GM21528 (cell line): ENCODE results near the gene PSME3IP1.
A peak's percentile ranks its signal among the peaks of the same experiment; 100 is the strongest.
"Not testable (repeated sequence)": the region's sequence is repeated elsewhere in the genome, so short reads cannot be mapped to it uniquely, and the experiment has no call there.

Experiments used
- ATAC-seq: cut with Tn5 transposase; IDR thresholded peaks from one replicate; pipeline ENCODE4 v1.9.1; 2021; ENCODE audit warnings: mild to moderate bottlenecking, moderate library complexity; ENCODE audit not compliant: unreplicated experiment, low FRiP score

Gene PSME3IP1

GRCh38 chr16:57200321-57200720 is 14.5 kb upstream of the PSME3IP1 start:
- ATAC-seq = not testable (repeated sequence)

DNA sequence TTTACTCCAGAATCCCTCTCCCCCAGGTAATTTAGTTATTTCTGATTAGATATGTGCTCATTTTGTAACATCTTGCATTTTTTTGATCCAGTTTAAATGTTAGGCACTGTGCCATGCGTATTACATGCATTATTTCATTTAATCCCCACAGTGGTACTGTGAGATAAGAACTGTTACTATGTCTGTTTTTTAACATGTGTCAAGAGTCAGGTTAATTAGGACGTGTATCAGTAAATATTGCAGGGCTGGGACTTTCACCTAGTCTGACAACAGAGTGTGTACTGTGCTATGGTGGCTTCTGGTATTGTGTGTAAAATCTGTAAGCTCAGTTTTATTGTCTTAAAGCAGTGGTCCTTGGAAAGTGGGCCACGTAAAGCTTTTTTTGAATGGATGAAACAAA is 10.9 kb upstream of the PSME3IP1 start:
- no peak for ATAC-seq

GRCh38 chr16:57196286-57196685 is 10.4 kb upstream of the PSME3IP1 start:
- ATAC-seq = no peak

DNA sequence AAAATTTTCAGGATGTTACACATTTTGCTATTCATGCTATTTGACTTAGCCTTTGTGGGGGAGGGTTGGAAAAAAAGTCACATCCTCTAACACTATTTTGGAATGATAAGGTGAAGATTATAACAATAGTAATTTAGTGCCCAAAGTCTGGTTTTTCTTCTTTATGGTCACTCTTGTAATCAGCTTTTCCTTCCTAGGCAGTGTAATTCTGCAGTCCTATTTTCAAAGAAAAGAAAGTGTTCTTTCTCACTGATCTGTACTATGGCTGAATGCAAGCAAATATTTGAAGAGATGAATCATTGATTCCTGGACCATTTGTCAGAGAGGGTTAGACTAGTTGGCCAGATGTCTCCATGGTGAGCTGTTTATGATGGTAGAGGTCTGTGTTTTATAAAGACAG is 8.7 kb upstream of the PSME3IP1 start:
- ATAC-seq = no peak

- no peak for ATAC-seq
These were observed 7.1 kb upstream of the PSME3IP1 start for GRCh38 chr16:57192720-57193486.

GRCh38 chr16:57192146-57192545 is 6.3 kb upstream of the PSME3IP1 start:
- ATAC-seq = no peak

DNA sequence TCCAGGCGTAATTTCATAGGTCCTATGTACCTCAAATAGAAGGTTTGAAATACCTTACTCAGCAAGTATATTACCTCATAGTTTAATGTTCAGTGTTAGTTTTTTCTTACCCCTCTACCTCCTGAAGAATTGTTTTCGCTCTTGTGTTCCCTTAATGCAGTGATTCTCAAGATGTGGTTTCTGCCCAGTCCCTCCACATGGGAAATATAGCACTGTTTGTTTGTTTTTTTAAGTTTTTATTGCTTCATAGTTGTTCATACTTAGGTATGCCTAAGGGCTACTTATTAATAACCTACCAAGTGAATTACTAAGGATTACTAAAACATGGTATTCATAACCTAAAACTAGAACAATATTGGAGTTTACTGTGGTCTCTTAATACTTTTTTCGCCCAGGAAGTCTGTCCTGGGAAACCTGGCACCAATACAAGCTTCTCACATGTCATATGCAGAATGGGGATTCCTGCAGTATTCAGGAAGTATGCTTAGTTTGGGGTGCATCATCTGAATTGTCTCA is 5.3 kb upstream of the PSME3IP1 start:
- ATAC-seq = no peak

- ATAC-seq = no peak
These were observed 4.3 kb upstream of the PSME3IP1 start for GRCh38 chr16:57190136-57190535.

DNA sequence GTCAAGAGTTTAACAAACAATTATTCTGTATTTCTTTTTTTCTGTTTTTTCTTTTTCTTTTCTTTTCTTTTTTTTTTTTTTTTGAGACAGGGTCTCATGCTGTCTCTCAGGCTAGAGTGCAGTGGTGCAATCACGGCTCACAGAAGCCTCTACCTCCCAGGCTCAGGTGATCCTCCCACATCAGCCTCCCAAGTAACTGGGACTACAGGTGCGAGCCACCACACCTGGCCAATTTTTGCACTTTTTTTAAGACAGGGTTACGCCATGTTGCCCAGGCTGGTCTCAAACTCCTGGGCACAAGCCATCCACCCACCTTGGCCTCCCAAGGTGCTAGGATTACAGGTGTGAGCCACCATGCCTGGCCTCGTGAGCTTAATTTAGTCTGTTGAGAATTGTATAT is 3.7 kb upstream of the PSME3IP1 start:
- not testable (repeated sequence) for ATAC-seq

DNA sequence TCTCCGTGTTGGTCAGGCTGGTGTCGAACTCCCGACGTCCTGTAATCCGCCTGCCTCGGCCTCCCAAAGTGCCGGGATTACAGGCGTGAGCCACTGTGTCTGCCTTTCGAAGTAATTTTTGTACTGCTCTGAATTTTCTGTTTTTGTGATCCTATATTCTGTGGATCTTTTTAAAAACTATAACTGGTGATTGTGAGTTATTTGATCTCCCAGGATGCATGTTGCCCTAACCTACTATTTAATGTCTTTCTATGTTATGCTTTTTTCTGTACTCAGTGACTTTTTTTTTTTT is 2.8 kb upstream of the PSME3IP1 start:
- ATAC-seq = no peak

DNA sequence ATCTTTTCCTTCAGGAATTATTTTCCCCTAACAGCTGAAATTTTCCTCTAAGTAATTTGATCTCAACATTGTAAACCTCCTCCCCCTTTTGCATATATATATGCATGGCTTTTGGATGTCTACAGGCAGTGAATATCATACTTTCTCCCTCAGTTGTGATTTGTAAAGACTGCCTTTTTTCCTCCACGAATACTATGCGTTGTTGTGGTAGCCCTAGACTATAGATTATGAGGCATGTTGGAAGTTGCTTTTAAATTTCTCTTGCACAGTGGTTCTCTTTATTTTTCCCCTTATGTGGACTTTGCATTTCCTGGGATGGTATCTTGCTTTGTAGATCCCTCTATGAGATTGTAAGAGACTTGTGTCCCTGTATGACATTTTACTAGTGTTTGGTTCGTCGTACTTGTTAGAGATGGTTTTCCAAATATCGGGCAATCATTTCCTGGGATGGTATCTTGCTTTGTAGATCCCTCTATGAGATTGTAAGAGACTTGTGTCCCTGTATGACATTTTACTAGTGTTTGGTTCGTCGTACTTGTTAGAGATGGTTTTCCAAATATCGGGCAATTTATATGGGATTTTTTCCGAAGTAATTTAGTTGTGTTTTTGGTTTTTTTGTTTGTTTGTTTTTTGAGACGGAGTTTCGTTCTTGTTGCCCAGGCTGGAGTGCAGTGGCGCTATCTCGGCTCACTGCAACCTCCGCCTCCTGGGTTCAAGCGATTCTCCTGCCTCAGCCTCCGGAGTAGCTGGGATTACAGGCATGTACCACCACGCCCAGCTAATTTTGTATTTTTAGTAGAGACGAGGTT is 2.3 kb upstream of the PSME3IP1 start:
- ATAC-seq = not testable (repeated sequence)

DNA sequence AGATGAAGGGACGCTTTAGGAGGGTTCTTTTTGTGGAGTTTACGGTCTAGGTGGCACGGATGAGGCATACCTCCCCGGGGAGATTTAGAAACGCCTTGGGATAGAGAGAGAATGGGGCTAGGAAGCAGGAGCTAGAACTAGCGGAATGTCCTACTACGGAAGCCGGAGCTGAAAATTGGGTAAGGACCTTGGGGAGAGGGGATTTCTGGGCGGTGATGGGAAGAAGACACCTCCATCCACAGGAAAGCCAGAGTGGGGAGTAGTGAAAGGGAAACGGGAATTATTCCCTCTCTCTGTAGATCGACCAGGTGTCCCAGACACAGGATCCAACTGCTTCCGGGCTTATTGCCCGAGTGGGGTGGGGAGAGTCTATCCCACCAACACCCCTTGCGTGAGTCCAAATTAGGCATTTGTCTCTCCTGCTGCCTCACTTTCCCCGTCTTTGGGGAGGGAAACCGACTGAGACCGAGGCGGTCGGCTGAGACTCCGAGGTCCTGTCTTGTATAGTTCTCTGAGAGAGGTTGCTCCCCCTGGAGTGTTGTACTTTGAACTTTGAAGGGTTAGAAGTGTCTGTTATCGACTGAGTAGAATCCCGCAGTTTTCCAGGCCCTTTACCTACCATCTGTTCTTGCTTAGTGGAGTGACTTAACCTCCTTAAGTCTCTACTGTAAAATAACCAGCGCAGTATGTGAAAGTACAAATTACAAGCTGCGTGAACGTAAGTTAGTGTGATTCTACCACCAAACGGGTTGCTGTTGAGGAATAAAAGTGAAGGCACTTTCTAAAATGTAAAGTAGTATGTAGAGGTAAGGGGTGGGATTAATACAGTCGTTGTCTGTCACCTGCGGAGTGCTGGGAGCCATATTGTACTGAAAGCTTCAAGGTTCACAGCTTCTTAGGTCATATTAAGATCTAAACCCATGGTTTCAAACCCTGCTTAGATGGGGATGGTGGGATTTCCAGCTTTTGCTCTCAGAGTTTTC is 1.3 kb upstream of the PSME3IP1 start:
- ATAC-seq = peak; percentile 10

DNA sequence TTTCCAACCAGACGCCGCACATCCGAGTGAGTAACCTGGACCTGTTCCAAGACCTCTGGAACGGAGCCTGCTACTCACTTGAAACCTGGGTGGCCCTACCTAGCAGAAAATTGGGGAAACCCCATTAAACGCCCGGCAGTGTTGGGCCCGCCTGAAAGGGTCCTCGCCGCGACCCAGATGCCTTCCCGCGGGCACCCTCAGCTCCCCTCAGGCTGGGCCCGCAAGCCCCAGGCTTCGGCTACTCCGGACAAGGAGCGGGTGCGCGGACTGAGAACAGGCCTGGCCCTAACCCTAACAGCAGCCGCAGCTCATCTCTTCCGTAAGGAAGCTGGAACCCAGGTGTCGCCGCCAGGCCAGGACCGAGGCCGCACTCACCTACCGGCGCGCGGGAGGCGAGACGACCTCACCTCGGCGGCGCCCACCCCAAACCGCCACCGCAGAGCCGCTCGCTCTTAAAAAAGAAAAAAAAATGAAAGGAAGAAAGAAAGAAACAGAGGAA is 344 bp downstream of the PSME3IP1 start:
- peak; percentile 43 for ATAC-seq

DNA sequence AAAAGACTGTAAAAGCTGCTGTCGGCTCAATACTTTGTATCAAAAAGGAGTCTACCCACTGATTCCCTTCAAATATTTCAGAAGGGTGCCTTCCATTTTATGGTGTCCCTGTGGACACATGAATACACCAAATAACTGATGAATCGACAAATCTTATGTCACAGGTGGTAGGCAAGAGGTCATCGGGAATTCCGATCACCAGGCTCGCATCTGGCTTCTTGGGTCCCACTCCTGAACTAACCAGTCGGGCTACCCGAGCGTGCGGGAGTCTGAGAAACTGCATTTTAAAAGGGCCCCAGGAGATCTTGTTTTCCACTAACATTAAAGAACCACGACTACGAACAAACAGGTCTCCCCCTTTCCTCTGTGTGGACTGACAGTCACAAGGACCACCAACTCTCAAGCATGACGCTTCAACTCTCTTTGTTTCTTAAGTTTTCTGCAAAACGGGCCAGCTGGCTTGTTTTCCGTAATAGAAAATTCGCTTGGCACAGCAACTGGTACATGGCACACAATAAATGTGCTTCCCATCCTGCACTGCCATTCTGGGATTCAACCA is 873 bp downstream of the PSME3IP1 start:
- ATAC-seq = no peak

GRCh38 chr16:57184113-57184512 is 1.7 kb downstream of the PSME3IP1 start:
- no peak for ATAC-seq

DNA sequence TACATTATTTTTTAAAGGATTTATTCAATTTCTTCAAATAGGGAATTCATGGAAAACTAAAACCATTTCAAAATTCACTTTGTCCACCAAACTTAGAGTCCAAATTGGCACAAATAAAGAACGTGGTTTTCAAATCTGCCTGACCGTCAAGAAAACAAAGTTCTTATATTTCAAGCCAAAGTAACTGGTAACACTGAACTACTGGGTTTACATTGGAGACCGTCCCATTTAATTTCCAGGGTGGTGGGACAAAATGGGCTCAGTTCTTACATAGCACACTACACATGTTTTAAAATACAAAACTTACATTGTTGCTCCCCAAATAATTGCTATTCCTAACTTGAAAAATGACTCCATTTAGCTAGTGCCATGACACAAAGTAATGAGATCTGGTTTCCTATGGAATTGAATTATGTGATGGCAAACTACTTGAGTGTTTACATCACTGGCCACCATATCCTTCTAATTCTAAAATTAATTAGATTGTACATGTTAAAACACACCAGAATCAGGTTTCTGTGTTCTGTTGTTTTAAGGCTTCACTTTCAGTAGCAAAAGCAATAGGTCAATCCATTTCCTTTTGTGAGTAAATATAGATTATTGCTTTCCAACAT is 6.5 kb downstream of the PSME3IP1 start:
- no peak for ATAC-seq

- no peak for ATAC-seq
These were observed 7.0 kb downstream of the PSME3IP1 start for GRCh38 chr16:57178793-57179212.

DNA sequence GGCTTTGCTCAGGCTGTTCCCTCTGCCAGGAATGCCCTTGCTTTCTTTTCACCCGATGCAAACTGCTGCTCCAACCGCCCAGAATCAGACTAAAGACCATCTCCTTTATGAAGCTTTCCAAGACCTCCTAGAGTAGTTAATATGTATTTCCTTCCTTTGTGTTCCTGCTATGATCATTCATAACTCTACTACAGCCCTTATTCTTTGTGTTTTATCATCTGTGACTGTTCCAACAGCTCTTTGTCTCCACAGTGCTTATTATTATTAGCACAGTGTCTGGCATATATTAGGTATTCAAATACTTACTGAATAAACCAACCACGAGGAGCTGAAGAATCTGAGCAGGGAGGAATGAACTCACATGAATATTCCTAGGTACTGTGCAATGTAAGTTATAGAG is 7.6 kb downstream of the PSME3IP1 start:
- no peak for ATAC-seq

GRCh38 chr16:57175896-57176295 is 9.9 kb downstream of the PSME3IP1 start:
- no peak for ATAC-seq
